Left lung (tissue), 10 donors: ENCODE results near the gene HSD3B7. TPM values are rescaled to one million over a fixed set of nuclear protein-coding genes. Genes with fewer than 3 reads are reported as not detected.

Experiments used
- ATAC-seq: fragments of 200-7000 bp; cut with Tn5 transposase; one replicate; pipeline ENCODE4 v1.9.1; 2020; ENCODE audit warnings: moderate library complexity
- DNase-seq, 4 donors: peaks; one replicate each; pipeline ENCODE4 v3.0.0-alpha.2; 2013 to 2020
- H3K27ac ChIP-seq, 2 donors: fragments of 200-600 bp; sonication (generic) in 1 of 2; one replicate each; pipeline versions ENCODE4 v1.5.0 to v1.8.0; 2020 to 2021
- H3K27me3 ChIP-seq, 2 donors: fragments of 200-600 bp; sonication (generic) in 1 of 2; one replicate each; pipeline versions ENCODE4 v1.5.0 to v1.8.0; 2020 to 2021
- H3K36me3 ChIP-seq, 2 donors: fragments of 200-600 bp; sonication (generic) in 1 of 2; one replicate each; pipeline versions ENCODE4 v1.5.0 to v1.8.0; 2020 to 2021
- H3K4me1 ChIP-seq, 2 donors: fragments of 200-600 bp; one replicate each; pipeline ENCODE4 v1.8.0; 2021
- H3K4me3 ChIP-seq, 2 donors: fragments of 200-600 bp; sonication (generic) in 1 of 2; one replicate each; pipeline versions ENCODE4 v1.5.0 to v1.8.0; 2020 to 2021; ENCODE audit warnings: mild to moderate bottlenecking in 1 of 2
- H3K9me3 ChIP-seq, 2 donors: fragments of 200-600 bp; sonication (generic) in 1 of 2; one replicate each; pipeline versions ENCODE4 v1.5.0 to v1.8.0; 2020 to 2021
- CTCF ChIP-seq, 2 donors: fragments of 200-600 bp; sonication (generic) in 1 of 2; IDR thresholded peaks; one replicate each; pipeline versions ENCODE4 v1.5.0 to v1.8.0; 2021; ENCODE audit warnings: antibody characterized with exemption in 2 of 2
- intact Hi-C, 2 donors: fragments of 100-400 bp; cut with DNase I; formaldehyde crosslinking; loops; one replicate each; pipeline versions ENCODE4 v1.11.2 to v1.14.2; 2022
- polyA plus RNA-seq, 6 donors: library from polyadenylated mRNA; unstranded; fragments of 120-200 nt; gene quantifications; one replicate each; pipeline ENCODE4 v1.2.1, GENCODE V29; 2013; ENCODE audit not compliant: insufficient read length in 6 of 6
- total RNA-seq, 2 donors: library from RNA; stranded (reverse); fragmentation: NEBNext Ultra II Directional; extraction: Animal tissue kit (Norgen Biotek cat#: 25700); gene quantifications; one replicate each; pipeline ENCODE4 v1.2.1, GENCODE V29; 2021
- donor health status: DM: no; HTN: yes; CAD: no.
- donor health status: DM: no; HTN: no; CAD: no.

The HSD3B7 gene
- total and polyA plus RNA-seq, 8 donors = 3.9 to 28.4 (median 4.8) TPM

DNA sequence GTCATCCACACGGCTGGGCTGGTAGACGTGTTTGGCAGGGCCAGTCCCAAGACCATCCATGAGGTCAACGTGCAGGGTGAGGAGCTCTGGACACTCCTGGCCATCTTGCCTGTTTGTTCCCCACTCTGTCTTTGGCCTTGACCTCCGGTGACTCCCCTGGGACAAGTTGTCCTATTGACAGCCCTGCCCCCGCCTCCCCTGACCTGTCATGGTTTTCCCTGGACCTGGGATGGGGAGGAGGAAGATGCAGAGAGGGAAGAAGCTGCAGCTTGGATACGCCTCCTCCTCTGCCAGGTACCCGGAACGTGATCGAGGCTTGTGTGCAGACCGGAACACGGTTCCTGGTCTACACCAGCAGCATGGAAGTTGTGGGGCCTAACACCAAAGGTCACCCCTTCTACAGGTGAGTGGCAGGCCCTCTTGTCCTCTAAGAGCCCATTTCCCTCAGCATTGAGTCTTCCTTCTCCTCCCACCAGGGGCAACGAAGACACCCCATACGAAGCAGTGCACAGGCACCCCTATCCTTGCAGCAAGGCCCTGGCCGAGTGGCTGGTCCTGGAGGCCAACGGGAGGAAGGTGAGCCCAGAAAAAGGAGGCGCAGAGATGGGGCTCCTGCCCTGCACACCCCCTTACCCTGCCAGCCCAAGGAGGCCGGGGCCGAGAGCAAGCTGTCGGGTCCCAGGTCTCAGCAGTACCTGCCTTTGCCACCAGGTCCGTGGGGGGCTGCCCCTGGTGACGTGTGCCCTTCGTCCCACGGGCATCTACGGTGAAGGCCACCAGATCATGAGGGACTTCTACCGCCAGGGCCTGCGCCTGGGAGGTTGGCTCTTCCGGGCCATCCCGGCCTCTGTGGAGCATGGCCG, 1.4 kb downstream of the HSD3B7 start:
- H3K4me3 ChIP-seq = no peak overlapping the region
- peaks cover 5 to 16% of the 10 kb centered on the region in 2 donors for H3K4me1 ChIP-seq
- no peak for TF ChIP-seq CTCF (IDR thresholded peaks at IDR 0.05)
- intact Hi-C loops = loop anchor here in 1 of 2 donors (10.0 kb wide), 2 partner anchors 448 to 878 kb away; no protein-coding TSS in a partner anchor
- ATAC-seq (no peak), DNase-seq (no peak)
- no peaks in the 10 kb centered on the region for H3K9me3 ChIP-seq
- H3K27ac ChIP-seq = no peak overlapping the region
- H3K27me3 ChIP-seq = peaks cover 0 to 6% of the 10 kb centered on the region in 2 donors
- H3K36me3 ChIP-seq = peaks cover 0 to 53% of the 10 kb centered on the region in 2 donors

DNA sequence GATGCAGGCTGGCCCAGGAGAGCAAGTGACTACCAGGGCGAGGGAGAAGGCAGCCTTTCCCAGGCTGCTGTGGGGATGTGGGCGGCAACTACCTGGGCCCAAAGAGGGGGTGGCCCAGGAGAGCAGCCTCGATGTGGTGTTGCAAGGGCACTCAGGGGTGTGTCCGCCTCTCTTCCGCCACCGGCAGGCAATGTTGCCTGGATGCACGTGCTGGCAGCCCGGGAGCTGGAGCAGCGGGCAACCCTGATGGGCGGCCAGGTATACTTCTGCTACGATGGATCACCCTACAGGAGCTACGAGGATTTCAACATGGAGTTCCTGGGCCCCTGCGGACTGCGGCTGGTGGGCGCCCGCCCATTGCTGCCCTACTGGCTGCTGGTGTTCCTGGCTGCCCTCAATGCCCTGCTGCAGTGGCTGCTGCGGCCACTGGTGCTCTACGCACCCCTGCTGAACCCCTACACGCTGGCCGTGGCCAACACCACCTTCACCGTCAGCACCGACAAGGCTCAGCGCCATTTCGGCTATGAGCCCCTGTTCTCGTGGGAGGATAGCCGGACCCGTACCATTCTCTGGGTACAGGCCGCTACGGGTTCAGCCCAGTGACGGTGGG, 2.7 kb downstream of the HSD3B7 start:
- peaks cover 0 to 9% of the 10 kb centered on the region in 2 donors for H3K27me3 ChIP-seq
- no peak for DNase-seq
- no peak overlapping the region for H3K27ac ChIP-seq
- no peak for ATAC-seq
- intact Hi-C loops = loop anchor here in 1 of 2 donors (10.0 kb wide), 2 partner anchors 447 to 877 kb away; no protein-coding TSS in a partner anchor
- H3K36me3 ChIP-seq = peaks cover 0 to 40% of the 10 kb centered on the region in 2 donors
- no peak overlapping the region for H3K4me3 ChIP-seq
- TF ChIP-seq CTCF (IDR thresholded peaks at IDR 0.05) = no peak
- H3K4me1 ChIP-seq = peaks cover 5 to 16% of the 10 kb centered on the region in 2 donors
- no peaks in the 10 kb centered on the region for H3K9me3 ChIP-seq

DNA sequence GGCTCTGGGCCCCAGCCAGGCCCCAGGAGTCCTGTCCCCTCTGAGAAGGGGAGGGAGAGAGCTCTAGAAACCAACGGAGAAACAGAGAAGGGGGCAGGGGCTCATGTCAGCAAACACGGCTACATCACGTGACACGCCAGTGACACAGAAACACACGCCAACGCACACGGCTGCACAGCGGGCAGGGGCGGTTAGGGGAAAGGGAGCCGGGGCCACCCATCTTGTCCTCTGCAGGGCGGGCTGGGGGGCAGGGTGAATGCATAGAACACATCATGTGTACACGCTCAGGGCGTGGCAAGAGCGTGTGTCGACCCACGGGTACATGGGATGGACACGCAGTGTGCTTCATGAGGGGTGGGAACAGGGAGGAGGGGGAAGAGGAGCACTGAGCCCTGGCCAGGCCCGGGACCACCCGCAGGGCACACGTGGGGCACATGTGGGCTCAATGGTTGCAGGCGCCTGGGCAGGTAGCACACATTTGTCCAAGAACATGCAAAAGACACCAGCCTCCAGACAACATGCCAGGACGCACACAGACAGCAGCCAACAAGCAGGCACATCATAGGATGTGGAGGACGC, 4.6 kb downstream of the HSD3B7 start:
- intact Hi-C loops = loop anchor here in 1 of 2 donors (10.0 kb wide), 2 partner anchors 445 to 875 kb away; no protein-coding TSS in a partner anchor

DNA sequence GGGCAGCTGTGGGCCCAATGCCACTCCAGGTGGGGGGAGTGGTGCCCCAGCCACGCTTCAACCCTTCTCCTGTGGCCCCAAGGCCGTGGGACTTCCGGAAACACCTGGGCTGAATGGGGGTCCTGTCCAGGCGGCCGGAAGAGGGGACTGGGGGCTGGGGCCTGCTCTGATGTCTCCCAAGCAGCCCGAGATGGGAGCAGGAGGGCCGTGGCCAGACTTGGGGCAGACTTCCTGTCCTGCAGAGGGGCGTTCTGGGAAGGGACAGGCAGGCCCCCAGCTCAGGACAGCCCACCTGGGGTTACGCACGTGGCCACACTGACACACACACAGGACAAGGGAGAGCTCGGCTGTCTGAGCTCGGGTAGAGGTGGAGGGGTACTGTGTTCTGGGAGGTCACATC, 5.1 kb downstream of the HSD3B7 start:
- ATAC-seq = no peak
- Histone ChIP-seq H3K36me3 (peaks cover 0 to 18% of the 10 kb centered on the region in 2 donors), H3K4me1 (peaks cover 5 to 14% of the 10 kb centered on the region in 2 donors), H3K9me3 (no peaks in the 10 kb centered on the region), H3K27ac (no peak overlapping the region), H3K27me3 (peaks cover 0 to 9% of the 10 kb centered on the region in 2 donors), H3K4me3 (no peak overlapping the region)
- DNase-seq = no peak
- intact Hi-C loops = no loop called here
- TF ChIP-seq CTCF (IDR thresholded peaks at IDR 0.05) = no peak

More for the DNA sequence above, 4.6 kb downstream of the HSD3B7 start:
- no peak for DNase-seq
- Histone ChIP-seq H3K36me3 (peaks cover 0 to 21% of the 10 kb centered on the region in 2 donors), H3K27ac (no peak overlapping the region), H3K9me3 (no peaks in the 10 kb centered on the region), H3K4me1 (peaks cover 5 to 17% of the 10 kb centered on the region in 2 donors), H3K4me3 (no peak overlapping the region), H3K27me3 (peaks cover 0 to 9% of the 10 kb centered on the region in 2 donors)
- no peak for ATAC-seq
- no peak for TF ChIP-seq CTCF (IDR thresholded peaks at IDR 0.05)
